ENCODE measurements around the gene H6PD.

DNA sequence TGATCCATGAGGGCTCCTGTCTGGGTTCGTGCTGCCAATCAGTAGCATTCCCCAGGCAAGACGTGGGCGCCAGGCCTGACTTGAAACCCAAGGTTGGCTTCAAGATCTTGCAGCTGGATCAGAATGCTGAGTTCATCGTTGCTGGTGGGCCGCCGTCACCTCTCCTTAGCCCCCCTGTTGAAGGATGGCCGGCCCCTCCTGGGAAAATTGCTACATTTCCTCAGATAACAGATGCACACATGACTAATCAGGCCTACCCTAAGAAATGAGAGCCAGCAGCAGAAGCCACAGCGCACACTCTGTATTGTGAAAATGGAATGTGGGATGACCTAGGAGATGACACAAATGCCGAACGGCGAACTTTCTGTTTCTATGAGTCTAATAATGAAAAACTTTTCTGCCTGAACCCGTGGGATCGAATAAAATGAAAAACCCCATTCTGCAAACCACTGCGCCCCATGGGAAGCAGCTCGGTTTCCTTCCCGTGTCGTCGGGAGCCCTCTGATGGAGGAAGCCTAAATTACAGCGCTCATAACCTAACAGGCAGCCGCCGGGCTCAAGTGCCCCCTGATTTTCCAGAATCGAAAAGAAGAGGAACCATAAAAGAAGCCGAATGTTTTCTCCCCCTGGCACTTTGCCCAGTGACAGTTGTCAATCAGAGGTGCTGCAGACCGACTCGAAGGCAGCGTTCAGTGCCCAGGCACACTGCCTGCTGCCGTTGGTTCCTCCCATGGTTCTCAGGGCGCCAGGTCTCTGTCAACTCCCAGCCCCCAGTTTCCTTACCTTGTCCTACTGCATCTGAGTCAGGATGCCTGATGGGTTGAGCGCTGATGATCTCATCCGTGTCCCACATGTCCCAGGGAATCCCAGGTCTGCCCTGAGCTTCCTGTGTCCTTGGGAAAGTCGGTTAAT is 38.2 kb upstream of the H6PD start:
- no peak for TF ChIP-seq GATA3 (IDR thresholded peaks at IDR 0.05; ENCODE audit: low read depth, low read length)
- no peak for TF ChIP-seq GATA2 (IDR thresholded peaks at IDR 0.05; ENCODE audit: low read depth, low read length)
